ENCODE data around the gene ZNF724.
"Not testable (repeated sequence)": the region's sequence is repeated elsewhere in the genome, so short reads cannot be mapped to it uniquely, and the experiment has no call there.

The ZNF724 gene

GRCh38 chr19:23253256-23253655, 3.1 kb upstream of the ZNF724 start:
- not testable (repeated sequence) for FAIRE-seq; DNase-seq (ENCODE audit: insufficient read length, low spot score)

- FAIRE-seq, result no peak
- no peak for DNase-seq (ENCODE audit: insufficient read length, low spot score)
These were observed 8.8 kb downstream of the ZNF724 start for GRCh38 chr19:23241419-23241818.

- DNase-seq (ENCODE audit: insufficient read length, low spot score), result no peak
- FAIRE-seq, result no peak
These were observed 27.1 kb downstream of the ZNF724 start for GRCh38 chr19:23222998-23223652.

GRCh38 chr19:23203841-23204344, 46.3 kb downstream of the ZNF724 start:
- DNase-seq (ENCODE audit: insufficient read length, low spot score) (no peak), FAIRE-seq (no peak)

GRCh38 chr19:23190341-23190740, 59.9 kb downstream of the ZNF724 start:
- DNase-seq (ENCODE audit: insufficient read length, low spot score) (no peak), FAIRE-seq (no peak)

- FAIRE-seq, result no peak
- DNase-seq (ENCODE audit: insufficient read length, low spot score), result no peak
These were observed 66.9 kb downstream of the ZNF724 start for GRCh38 chr19:23183251-23183650.

Data from GM19239 (cell line).